Measurements from ENCODE around the gene MAT2B. TPM values are rescaled to one million over a fixed set of nuclear protein-coding genes. Genes with fewer than 3 reads are reported as not detected.

MAT2B gene
- total and polyA plus RNA-seq, 2 of the 8 experiments (the other 6 are each of a cell fraction or from before 2014, with no cell fraction given), result 33.9 to 65.2 TPM

- no peak overlapping the region for H3K56ac ChIP-seq (replicated peaks; ENCODE audit: insufficient read length, low read depth, low read length)
- no peak overlapping the region for H3K14ac ChIP-seq (ENCODE audit: insufficient read length)
- peaks cover 0 to 17% (median 10%) of the 10 kb centered on the region in 4 experiments; a peak in 5 of 7 replicates for H3K4me1 ChIP-seq (replicated peaks in 1 of 4; ENCODE audit: control insufficient read depth in 3 of 4, insufficient read depth in 4 of 4, low read length in 3 of 4)
- H4K8ac ChIP-seq (ENCODE audit: extremely low read depth, insufficient read depth, low read length), result no peak overlapping the region
- no peak overlapping the region for H2BK5ac ChIP-seq (ENCODE audit: low read depth, low read length)
- ChIA-PET CTCF (ENCODE audit: partially characterized antibody) (interaction anchor here (0.6 to 1.2 kb wide), 4 partner anchors 9 to 1698 kb away, joined by 3 to 4 read pairs (median 4); no protein-coding TSS in a partner anchor), POLR2A (ENCODE audit: partially characterized antibody) (interaction anchor here (0.9 to 2.4 kb wide), 5 partner anchors 8 to 69 kb away, joined by 3 to 8 read pairs (median 3); partner anchors contain the start of genes HMMR and MAT2B)
- H3K4ac ChIP-seq (replicated peaks; ENCODE audit: insufficient read length, low read depth, low read length), result no peak overlapping the region
- H3K27me3 ChIP-seq (replicated peaks in 1 of 4; ENCODE audit: control insufficient read depth in 3 of 4, extremely low read depth in 1 of 4, insufficient read depth in 3 of 4, low read length in 3 of 4), result peaks cover 0 to 1% (median 0%) of the 10 kb centered on the region in 4 experiments; a peak in 1 of 7 replicates
- H4K91ac ChIP-seq (replicated peaks; ENCODE audit: insufficient read length, low read length), result no peak overlapping the region
- 98% methylated on average over 5 of the region's 5 CpGs; no CpG with 5 or more reads in 1 of the 2 experiments for WGBS, 2 experiments (ENCODE audit: extremely low coverage in 1 of 2, insufficient coverage in 1 of 2, insufficient read length in 1 of 2, insufficient replicate concordance in 2 of 2, low coverage in 1 of 2, low lambda C conversion rate in 2 of 2, missing lambda C conversion rate in 1 of 2)
- no peak overlapping the region for H3K18ac ChIP-seq (ENCODE audit: extremely low read depth, low read length)
- H3K9me3 ChIP-seq (ENCODE audit: insufficient read depth in 2 of 2, low read depth in 1 of 2, low read length in 1 of 2), result no peaks in the 10 kb centered on the region
- H3K9ac ChIP-seq (replicated peaks in 1 of 4; ENCODE audit: extremely low read depth in 1 of 4, low read depth in 3 of 4, low read length in 3 of 4), result no peak overlapping the region
- no peak overlapping the region for H3K4me3 ChIP-seq (ENCODE audit: extremely low read depth in 1 of 4, insufficient read depth in 2 of 4, low read depth in 3 of 4, low read length in 4 of 4)
- H3K79me2 ChIP-seq (ENCODE audit: control insufficient read depth in 1 of 2, insufficient read depth in 2 of 2, low read length in 2 of 2), result no peaks in the 10 kb centered on the region
- DNase-seq (ENCODE audit: low read depth in 1 of 2, low spot score in 2 of 2), result no peak
- no peak overlapping the region for H2BK20ac ChIP-seq (ENCODE audit: low read length)
- H2BK120ac ChIP-seq (replicated peaks; ENCODE audit: low read depth, low read length), result no peak overlapping the region
- H4K5ac ChIP-seq (ENCODE audit: insufficient read length, low read depth, low read length), result no peak overlapping the region
- H2AFZ ChIP-seq (ENCODE audit: low read length), result no peak overlapping the region
- no peaks in the 10 kb centered on the region for H3K23me2 ChIP-seq (ENCODE audit: low read depth, low read length)
- FAIRE-seq, result no peak
- no peak overlapping the region for H2BK15ac ChIP-seq (ENCODE audit: low read length)
- H4K20me1 ChIP-seq (replicated peaks in 1 of 2; ENCODE audit: control insufficient read depth in 1 of 2, insufficient read depth in 2 of 2, low read length in 2 of 2), result no peaks in the 10 kb centered on the region
- no peak overlapping the region for H2BK12ac ChIP-seq (ENCODE audit: low read depth, low read length)
- no peaks in the 10 kb centered on the region for H3K79me1 ChIP-seq (ENCODE audit: low read depth, low read length)
- no peak overlapping the region for H3K27ac ChIP-seq (ENCODE audit: low read depth, low read length)
- H3K23ac ChIP-seq (ENCODE audit: insufficient read length), result no peak overlapping the region
- peaks cover 0 to under 1% (median 0%) of the 10 kb centered on the region in 4 experiments; a peak in 1 of 8 replicates for H3K36me3 ChIP-seq (ENCODE audit: control insufficient read depth in 2 of 4, insufficient read depth in 4 of 4, low read length in 3 of 4)
- no peak overlapping the region for H2AK5ac ChIP-seq (ENCODE audit: low read depth, low read length)
- H3K4me2 ChIP-seq (ENCODE audit: insufficient read depth in 1 of 2, low read depth in 2 of 2, low read length in 2 of 2), result no peak overlapping the region
- TF ChIP-seq CTBP2 (IDR thresholded peaks at IDR 0.05; ENCODE audit: borderline replicate concordance, insufficient read depth, insufficient read length, low read length) (no peak), CREB1 (IDR thresholded peaks at IDR 0.05) (no peak), SIN3A (conservative IDR thresholded peaks at IDR 0.05 in 1 of 2, IDR thresholded peaks at IDR 0.05 in 1 of 2; ENCODE audit: low read depth in 1 of 2, low read length in 2 of 2) (no peak), USF2 (IDR thresholded peaks at IDR 0.05; ENCODE audit: low read length) (no peak), SP4 (IDR thresholded peaks at IDR 0.05; ENCODE audit: low read length) (no peak), TAF7 (optimal IDR thresholded peaks at IDR 0.05; ENCODE audit: borderline replicate concordance, low read depth, low read length) (no peak), MAX (IDR thresholded peaks at IDR 0.05) (no peak), MAFK (IDR thresholded peaks at IDR 0.05; ENCODE audit: low read depth, low read length) (no peak), SP2 (IDR thresholded peaks at IDR 0.05; ENCODE audit: low read length) (no peak)
These were observed 24.3 kb downstream of the MAT2B start for GRCh38 chr5:163529698-163530097.
